Heart left ventricle (tissue), 13 donors: ENCODE results near the gene PMF1.

Experiments
- CTCF ChIP-seq, 12 donors: fragments of 200-600 bp; sonication (generic) in 4 of 12; IDR thresholded peaks; one replicate each; pipeline versions ENCODE4 v1.5.0 to v1.8.0; 2018 to 2022; ENCODE audit warnings: antibody characterized with exemption in 12 of 12, mild to moderate bottlenecking in 5 of 12
- POLR2A ChIP-seq, 2 donors: fragments of 450-650 bp; IDR thresholded peaks; one replicate each; pipeline ENCODE4 v1.6.1; 2017; ENCODE audit warnings: antibody characterized with exemption in 2 of 2, mild to moderate bottlenecking in 2 of 2, moderate library complexity in 2 of 2
- donor health status: ischemic (EF 13 %, LVEDD 7.1; RV severe dilation, severe dysfunction).
- donor health status: DM: no; HTN: yes; CAD: no.
- donor health status: DM: no; HTN: no; CAD: no.
- donor health status: ischemic (EF 25% LVEDD 6.9; RV normal size, moderate dysfunction).
- donor health status: ischemic (EF 25% LVEDD 5.7; RV mildly dilated, moderate dysfunction).
- donor health status: ischemic (EF 35%, LVEDD 5.7; RV mildly dilated, moderate dysfunction).
- donor health status: nonischemic (EF 11% LVEDD 7.7; RV severe dilation, severe dysfunction).
- donor health status: DM: yes; HTN: yes; CAD: no.
- donor health status: PGD.
- donor health status: ischemic (EF 29% LVEDD 5.4; RV normal size, mild dysfunction).
- donor health status: nonischemic (EF 23%, LVEDD 6.1; RV moderate dilation, normal function).

GRCh38 chr1:156226782-156227181 lies 14.0 kb downstream of the PMF1 start:
- TF ChIP-seq CTCF (IDR thresholded peaks at IDR 0.05): no peak
- TF ChIP-seq POLR2A (IDR thresholded peaks at IDR 0.05): no peak
